Posterior vena cava (tissue), 2 donors: ENCODE data around the gene HK2. TPM values are rescaled to one million over a fixed set of nuclear protein-coding genes. Genes with fewer than 3 reads are reported as not detected.

Experiments used
- DNase-seq: peaks from one replicate; pipeline ENCODE4 v3.0.0-alpha.2; 2020; ENCODE audit warnings: low spot score
- intact Hi-C, 2 donors: fragments of 100-400 bp; cut with DNase I; formaldehyde crosslinking; loops; one replicate each; pipeline versions ENCODE4 v1.14.1 to v1.14.2; 2022 to 2023
- total RNA-seq, 2 donors: library from RNA; stranded (reverse); fragmentation: NEBNext Ultra II Directional; extraction: Animal tissue kit (Norgen Biotek cat#: 25700); gene quantifications; one replicate each; pipeline ENCODE4 v1.2.1, GENCODE V29; 2021
- donor health status: DM: yes; HTN: yes; CAD: no.
- donor health status: DM: yes; HTN: yes; CAD: no.

HK2 gene
- total RNA-seq, 2 donors from 2014 or later: 4.2 to 4.3 TPM

DNA sequence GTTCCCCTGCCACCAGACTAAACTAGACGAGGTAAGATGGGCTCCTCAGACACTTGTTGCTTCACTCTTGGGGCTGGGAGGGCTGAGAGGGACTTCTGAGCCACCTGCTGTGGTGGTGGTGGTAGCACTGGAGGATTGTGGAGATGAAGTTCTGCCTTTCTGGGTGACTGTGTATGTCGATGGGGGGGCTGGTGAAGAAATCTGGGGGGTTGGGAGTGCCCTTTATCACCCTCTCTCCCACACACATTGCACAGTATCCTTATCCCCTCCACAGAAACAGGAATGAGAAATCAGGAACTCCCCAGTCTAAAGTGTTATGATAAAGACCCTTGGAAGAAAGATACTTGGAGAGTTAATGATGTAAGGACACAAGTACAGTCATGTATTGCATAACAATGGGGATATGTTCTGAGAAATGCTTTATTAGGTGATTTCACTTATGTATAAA, 38.5 kb downstream of the HK2 start:
- no peak for DNase-seq
- intact Hi-C loops: no loop called here

DNA sequence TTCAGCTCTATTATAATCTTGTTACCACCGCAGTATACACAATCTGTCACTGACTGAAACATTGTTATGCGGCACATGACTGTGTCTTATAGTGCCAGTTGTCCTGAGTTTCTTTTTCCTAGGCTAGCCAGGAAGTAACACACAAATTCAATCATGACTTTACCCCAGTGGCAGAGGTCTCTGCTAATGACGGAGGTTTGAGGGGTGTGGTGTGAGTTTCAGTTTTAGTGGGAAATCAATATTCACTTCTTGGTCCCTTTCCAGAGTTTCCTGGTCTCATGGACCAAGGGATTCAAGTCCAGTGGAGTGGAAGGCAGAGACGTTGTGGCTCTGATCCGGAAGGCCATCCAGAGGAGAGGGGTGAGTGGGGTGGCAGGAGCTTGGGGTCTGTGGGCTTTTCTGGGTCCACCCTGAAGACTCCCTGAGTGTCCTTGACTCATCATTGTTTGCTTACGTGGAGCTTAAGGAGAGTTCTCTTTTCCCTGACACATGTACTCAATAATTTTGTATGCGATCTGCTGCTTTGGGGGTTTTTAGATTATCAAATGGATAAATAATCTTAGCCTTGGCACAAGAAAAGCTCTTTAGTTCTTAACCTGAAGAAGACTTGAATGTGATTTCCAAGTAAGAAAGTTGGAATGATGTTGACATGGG, 39.2 kb downstream of the HK2 start:
- no peak for DNase-seq
- intact Hi-C loops: no loop called here

- DNase-seq: no peak
- intact Hi-C loops: no loop called here
Measured at GRCh38 chr2:74873678-74874640, 40.0 kb downstream of the HK2 start.

- intact Hi-C loops: loop anchor here (5.0 kb wide), 3 partner anchors 34 to 184 kb away; no protein-coding TSS in a partner anchor
- no peak for DNase-seq
Measured at GRCh38 chr2:74876081-74876886, 42.4 kb downstream of the HK2 start.

- DNase-seq: no peak
- intact Hi-C loops: loop anchor here (5.0 kb wide), 3 partner anchors 35 to 185 kb away; no protein-coding TSS in a partner anchor
Measured at GRCh38 chr2:74877376-74877775, 43.4 kb downstream of the HK2 start.

DNA sequence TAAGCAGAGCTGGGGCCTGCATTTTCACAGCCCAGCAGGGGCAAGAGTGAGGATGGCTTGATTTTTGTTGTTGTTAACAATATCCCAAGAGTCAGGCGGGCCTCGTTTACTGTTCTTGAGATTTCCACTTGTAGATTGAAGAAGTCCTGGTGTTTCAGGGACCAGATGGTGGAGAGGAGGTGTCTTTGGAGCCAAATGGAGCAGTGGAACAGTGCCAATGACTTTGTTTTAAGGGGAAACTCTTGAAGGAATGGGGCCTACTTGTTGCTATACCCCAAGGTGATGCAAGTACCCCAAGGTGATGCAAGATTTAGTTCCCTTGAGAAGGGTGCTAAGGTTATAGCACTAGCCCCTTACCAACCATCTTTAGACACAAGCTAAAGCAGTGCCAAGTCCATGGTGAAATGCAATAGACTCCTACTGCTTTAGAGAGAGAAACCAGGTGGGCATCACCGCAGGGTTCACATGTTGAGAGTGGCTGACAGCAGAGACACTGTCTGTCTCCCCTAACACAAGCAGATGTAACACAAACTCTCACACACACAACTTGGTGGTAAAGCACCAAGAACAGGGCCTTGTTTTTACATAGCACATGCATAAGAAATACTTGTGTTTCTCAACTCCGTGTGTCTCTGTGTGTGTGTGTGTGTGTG, 44.0 kb downstream of the HK2 start:
- no peak for DNase-seq

GRCh38 chr2:74878551-74878950, 44.6 kb downstream of the HK2 start:
- no peak for DNase-seq
- intact Hi-C loops: loop anchor here (2.0 to 5.0 kb wide), 4 partner anchors 36 to 186 kb away; no protein-coding TSS in a partner anchor

More for the DNA sequence above, 44.0 kb downstream of the HK2 start:
- intact Hi-C loops: loop anchor here (2.0 to 5.0 kb wide), 4 partner anchors 36 to 186 kb away; no protein-coding TSS in a partner anchor

DNA sequence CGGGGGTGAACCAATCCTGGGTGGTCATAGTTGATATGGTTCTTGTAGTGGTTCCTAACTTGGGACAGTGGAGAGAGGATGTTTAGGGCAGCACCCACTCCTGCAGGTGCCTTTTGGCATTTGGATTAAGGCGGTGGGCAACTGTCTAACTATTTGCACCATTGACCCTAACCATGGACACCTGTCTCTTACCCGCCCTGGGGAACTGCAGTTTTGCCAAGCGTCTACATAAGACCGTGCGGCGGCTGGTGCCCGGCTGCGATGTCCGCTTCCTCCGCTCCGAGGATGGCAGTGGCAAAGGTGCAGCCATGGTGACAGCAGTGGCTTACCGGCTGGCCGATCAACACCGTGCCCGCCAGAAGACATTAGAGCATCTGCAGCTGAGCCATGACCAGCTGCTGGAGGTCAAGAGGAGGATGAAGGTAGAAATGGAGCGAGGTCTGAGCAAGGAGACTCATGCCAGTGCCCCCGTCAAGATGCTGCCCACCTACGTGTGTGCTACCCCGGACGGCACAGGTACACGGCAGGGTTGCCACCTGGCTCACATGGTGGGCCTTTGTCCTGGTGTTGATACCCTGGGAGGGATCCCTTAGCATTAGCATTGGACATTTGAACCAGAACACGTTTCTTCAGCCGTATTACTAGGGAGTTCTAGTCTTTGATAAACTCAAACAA, 46.3 kb downstream of the HK2 start:
- no peak for DNase-seq
- intact Hi-C loops: no loop called here

DNA sequence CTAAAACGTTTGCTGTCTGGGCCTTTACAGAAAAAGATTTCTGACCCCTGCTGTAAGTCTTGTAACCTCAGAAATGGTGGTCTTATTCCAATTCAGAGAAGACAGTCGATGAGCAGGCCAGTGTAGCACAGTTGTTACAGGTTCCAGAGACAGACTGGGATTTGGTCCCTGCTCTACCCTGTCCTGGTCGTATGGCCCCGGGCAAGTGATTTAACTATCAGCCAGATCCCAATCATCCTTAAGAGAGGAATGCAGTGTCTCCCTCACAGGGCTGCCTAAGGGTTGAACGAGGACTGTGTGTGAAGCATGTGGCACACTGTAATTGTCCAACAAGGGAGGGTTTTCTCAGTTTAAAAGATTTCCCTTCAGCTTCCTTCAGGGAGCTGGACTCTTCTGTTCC, 47.2 kb downstream of the HK2 start:
- intact Hi-C loops: no loop called here
- no peak for DNase-seq

DNA sequence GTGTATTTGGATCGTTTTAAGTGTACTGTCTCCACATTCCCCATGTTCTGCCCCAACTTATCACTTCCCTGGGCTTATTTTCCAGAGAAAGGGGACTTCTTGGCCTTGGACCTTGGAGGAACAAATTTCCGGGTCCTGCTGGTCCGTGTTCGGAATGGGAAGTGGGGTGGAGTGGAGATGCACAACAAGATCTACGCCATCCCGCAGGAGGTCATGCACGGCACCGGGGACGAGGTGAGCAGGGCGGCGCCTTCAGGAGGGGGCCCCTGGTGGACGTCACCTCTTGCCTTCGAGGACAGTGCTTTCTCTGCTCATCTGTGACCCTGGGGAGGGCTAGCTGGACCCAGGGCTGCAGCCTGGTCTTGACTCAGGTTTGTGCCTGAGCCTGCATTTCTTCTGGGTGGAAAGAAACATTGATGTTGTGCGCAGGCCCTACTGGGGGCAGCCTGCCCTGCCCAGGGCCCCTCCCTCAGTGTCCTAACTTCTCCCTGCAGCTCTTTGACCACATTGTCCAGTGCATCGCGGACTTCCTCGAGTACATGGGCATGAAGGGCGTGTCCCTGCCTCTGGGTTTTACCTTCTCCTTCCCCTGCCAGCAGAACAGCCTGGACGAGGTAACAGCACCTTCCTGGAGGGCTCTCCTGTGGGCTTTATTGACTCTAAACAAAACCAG, 47.8 kb downstream of the HK2 start:
- intact Hi-C loops: no loop called here

DNA sequence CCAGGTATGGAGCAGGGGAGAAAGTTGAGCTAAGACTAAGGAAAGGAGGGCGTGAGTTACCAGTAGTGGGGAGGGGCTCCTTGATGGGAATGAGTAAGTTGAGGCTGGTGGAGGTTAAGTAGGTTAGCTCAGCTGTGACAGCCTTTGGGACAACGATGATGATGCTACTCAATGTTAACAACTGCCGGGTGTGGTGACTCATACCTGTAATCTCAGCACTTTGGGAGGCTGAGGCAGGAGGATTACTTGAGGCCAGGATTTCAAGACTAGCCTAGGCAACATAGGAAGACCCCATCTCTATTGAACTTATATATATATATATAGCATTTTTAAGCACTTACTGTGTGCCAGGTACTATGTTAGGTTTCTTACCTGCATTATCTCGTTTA, 48.4 kb downstream of the HK2 start:
- intact Hi-C loops: no loop called here
- DNase-seq: no peak

More for the DNA sequence above, 47.8 kb downstream of the HK2 start:
- no peak for DNase-seq

- intact Hi-C loops: no loop called here
- no peak for DNase-seq
Measured at GRCh38 chr2:74883011-74883410, 49.1 kb downstream of the HK2 start.

DNA sequence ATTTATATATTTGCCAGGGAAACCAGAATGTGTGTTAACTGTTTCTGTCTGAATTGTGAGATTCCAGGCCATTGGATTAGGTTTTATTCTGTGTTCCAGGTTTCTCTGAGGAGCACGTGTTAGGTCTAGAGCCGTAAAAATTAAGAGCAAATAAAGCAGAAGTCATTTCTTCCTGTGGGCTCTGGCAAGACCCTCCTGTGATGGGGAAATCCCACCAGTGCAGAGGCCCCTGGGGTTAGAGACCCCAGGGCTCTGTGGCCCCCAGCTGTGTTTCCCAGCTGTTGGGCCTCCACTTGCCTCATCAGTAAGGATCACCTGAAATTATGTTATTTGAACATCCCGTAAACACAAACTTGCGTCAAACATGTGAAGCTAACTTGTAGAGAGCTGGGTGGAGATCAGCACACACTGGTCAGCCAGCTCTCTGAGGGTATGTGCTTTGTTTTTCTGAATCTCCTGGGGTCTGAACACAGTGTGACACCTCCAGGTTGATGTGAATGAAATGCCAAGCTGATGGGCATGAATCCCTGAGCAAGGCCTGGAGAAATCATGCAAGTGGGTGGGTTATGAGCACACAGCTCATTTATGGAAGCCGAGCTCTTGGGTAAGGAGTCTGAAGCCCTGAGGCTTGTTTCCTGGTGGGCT, 50.3 kb downstream of the HK2 start:
- intact Hi-C loops: no loop called here
- DNase-seq: no peak

GRCh38 chr2:74884866-74885265, 50.9 kb downstream of the HK2 start:
- DNase-seq: no peak
- intact Hi-C loops: no loop called here

DNA sequence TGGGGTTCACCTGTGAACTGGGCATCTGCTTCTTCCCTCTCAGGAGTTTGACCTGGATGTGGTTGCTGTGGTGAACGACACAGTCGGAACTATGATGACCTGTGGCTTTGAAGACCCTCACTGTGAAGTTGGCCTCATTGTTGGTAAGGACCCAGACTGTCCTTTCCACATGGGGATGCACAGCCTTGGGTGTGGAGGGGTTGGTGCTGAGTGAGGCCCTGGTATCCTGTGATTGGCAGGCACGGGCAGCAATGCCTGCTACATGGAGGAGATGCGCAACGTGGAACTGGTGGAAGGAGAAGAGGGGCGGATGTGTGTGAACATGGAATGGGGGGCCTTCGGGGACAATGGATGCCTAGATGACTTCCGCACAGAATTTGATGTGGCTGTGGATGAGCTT, 52.3 kb downstream of the HK2 start:
- intact Hi-C loops: no loop called here
- no peak for DNase-seq

DNA sequence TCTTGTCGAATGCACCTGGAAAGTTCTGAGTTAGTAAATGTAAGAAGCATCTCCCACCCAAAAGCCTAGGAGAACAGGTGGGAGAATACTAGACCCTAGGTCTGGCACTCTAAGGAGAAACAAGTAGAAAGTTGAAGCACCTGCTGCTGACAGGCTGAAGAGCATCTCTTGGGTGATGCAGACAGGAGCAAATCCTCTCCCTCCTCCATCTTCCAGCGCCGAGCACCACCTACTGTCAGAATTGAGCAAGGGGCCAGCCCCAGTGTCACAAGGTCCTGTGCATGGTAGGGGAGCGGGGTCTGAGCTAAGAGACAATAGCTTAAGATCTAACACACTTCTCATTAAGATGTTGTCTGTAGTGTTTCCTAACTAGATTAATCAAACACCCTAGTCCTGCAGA, 52.9 kb downstream of the HK2 start:
- DNase-seq: no peak
- intact Hi-C loops: no loop called here

DNA sequence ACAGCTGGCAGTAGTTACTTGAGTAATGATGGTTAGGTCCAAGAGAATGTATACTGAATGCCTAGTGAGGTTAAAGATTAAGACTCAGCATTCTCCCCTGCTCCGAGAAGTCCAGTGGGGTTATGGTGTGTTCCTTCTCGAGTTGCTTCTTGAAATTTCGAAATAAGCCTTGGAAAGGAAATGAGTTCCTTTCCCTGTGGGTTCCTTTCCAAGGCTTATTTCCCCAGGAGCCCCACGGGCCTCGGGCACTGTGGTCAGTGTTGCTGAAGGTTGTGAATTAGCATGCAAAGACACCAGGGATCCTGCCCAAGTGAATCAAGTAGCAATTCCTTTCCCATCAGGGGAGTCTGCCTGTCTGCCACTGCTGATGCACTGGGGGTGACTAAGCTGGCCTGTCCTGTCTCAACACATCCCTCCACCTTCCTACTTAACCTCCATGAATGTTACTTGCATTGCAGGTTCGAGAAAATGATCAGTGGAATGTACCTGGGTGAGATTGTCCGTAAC, 53.6 kb downstream of the HK2 start:
- no peak for DNase-seq
- intact Hi-C loops: no loop called here
